Left forelimb (tissue), 1 donor: ENCODE measurements around the gene CASK.

Source experiments
- DNase-seq: peaks from one replicate; pipeline ENCODE4 v3.0.0-alpha.2; 2018; ENCODE audit warnings: low spot score

The CASK gene

DNA sequence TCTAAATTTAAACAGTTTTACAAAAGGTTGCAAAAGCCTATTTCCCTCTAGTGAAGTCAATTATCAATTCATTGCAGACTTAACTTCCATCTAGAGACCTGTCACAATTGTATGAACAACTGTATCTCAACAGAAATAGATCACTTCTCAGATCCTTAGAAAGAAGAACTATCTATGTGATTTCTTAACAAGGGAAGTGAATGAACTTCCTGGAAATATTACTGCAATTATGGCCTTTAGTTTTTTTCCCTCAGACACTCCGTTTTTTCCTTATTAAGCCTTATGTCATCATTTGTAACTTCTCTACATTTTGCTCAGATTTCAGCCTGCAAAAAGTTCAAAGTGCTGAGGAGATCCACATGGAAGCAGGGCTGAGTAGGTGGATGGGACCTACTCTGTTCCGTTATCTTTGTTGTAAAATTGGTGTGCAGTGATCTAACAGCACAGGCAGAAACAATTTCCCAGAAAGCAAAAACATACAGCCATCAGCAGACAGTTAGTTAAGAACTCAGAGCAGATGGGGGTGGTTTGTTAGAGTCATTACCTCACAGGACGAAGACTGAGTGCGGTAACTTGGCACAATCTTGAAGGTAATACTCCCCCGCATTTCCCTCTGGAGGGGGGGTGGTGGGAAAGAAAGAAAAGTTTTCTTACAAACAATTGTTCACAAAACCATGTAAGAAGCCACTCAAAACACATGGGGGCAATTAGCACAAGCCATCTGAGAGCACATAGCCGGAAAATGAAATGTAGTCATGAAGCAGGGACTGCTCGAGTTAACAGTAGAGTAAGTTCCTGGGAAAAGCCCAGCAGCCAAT lies 363.9 kb downstream of the CASK start:
- peak; percentile 57 for DNase-seq

DNA sequence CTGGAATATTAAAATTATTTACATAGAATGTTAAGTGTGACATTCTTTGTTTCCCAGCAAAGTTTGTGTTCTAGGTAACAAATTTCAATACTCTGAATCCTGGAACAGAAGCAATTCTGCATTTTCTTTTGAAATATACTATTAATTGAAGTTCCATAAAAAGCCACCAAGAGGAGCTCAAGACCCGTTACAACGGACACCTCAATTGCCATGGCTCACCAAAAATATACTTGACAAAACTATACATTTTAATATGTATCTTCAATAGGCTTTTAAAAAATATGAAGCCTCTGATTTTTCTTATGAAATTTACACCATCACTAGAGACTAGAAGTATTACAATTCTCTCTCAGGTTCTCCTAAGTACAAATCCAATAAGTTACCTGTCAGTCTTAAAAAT lies 364.8 kb downstream of the CASK start:
- no peak for DNase-seq

GRCh38 chrX:41556958-41557357 lies 366.4 kb downstream of the CASK start:
- DNase-seq, result no peak

GRCh38 chrX:41553688-41554087 lies 369.7 kb downstream of the CASK start:
- DNase-seq, result no peak

GRCh38 chrX:41548411-41548810 lies 374.9 kb downstream of the CASK start:
- no peak for DNase-seq

DNA sequence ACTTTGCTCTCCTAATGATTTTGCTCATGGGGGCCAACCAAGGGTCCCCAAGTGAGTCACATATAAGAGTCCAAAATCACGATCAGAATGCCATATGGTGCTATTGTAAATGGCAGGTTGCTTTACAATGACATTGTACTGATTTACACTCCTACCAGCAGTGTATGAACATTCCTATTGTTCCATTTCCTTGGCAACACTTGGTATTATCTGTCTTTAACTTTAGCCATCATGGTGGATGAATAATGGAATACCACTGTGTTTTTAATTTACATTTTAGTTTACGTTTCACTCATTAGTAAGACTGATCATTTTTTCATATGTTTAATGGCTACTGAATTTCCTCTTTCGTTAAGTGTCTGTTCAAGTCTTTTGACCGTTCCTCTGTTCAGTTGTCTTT lies 379.7 kb downstream of the CASK start:
- DNase-seq, result no peak

DNA sequence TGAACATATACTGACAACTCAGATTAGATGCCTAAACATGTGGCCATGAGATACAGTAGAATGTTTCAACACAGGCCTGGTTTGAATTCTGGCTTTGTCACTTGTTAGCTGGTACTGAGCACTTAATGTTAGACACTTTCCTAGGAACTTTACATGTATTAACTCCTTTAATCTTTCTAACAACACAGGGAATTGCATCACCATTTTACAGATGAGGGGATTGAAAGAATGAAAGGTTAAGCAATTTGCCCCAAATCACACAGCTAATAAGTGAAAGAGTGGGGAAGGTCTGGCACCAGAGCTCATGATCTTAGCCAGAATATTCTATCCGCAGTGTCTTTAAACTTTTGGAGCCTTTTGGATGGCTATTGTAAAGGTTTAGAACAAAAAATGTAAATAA lies 380.3 kb downstream of the CASK start:
- no peak for DNase-seq

- DNase-seq, result no peak
These were observed 380.8 kb downstream of the CASK start for GRCh38 chrX:41542536-41542935.

- no peak for DNase-seq
These were observed 381.2 kb downstream of the CASK start for GRCh38 chrX:41542135-41542534.

DNA sequence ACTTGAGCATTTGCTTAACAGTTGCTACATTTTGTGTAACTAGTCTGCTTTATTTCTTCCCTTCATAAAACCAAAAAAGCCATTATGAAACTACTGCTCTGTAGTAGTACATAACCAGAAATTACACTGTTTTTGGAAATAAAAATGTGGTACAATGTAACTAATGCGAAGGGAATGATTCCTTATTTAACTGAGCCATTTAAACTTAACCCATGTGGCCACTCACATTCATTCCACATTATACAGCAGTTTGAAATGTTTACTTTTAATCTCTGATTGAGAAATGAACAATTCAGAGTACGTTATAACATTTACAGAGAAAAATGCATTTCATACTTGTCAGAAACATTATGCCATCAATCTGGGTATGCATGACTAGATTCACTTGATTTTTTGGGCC lies 382.0 kb downstream of the CASK start:
- no peak for DNase-seq

- DNase-seq, result no peak
These were observed 384.6 kb downstream of the CASK start for GRCh38 chrX:41538707-41539106.

- DNase-seq, result no peak
These were observed 393.3 kb downstream of the CASK start for GRCh38 chrX:41530085-41530484.

- no peak for DNase-seq
These were observed 394.1 kb downstream of the CASK start for GRCh38 chrX:41529221-41529620.

DNA sequence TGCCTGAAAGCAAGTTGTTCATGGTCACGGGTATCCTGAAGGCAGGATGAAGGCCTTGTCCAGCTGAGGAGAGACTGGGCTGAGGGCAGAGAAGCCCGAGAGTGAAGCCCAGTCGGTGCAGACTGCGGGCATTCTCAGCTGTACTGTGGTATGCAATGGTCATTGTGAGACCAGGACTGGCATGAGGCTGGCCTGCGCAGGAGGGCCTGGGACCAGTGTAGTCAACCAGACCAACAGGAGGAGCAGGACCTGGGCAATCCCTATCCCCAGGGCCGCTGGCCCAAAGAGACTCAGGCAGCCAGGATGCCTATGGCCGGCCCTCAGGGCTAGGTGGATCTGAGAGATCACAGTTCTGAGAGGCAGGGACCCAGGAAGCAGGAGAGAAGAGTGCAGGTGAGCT lies 394.6 kb downstream of the CASK start:
- no peak for DNase-seq

DNA sequence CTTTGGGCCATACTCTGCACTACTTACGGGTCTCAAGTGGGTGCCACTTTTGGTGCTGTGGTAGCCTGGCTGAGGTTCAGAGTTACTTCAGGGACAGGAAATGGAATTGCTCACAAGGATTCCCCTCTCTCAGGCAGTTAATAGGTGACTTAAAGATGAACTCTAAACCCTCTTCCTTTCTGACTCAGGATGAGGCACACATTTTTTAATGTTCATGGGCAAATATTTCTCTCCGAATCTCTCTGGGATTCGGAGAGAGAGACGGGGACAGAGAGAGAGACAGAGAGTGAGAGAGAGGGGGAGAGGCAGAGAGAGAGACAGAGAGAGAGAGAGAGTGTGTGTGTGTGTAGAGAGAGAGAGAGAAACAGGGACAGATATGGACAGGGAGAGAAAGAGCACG lies 396.4 kb downstream of the CASK start:
- no peak for DNase-seq

- no peak for DNase-seq
These were observed 397.1 kb downstream of the CASK start for GRCh38 chrX:41526271-41526670.

DNA sequence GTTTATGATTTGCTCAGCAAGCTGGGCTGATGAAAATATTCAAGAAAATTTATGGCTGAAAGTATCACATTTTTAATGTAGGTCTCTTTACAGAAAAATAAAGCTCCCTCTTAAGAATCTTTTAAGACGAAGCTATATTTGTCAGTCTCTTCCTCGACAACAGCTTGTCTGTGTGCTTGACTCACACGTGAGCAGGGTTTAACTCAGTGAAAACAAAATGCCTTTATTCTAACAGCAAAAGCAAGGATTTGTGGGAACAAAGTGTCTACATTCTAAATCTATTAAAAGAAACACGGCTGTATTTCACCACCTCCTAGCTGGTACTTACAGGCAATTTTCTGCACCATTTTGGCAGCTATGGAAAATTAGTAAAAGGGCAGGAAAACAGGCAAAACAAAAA lies 400.7 kb downstream of the CASK start:
- no peak for DNase-seq

DNA sequence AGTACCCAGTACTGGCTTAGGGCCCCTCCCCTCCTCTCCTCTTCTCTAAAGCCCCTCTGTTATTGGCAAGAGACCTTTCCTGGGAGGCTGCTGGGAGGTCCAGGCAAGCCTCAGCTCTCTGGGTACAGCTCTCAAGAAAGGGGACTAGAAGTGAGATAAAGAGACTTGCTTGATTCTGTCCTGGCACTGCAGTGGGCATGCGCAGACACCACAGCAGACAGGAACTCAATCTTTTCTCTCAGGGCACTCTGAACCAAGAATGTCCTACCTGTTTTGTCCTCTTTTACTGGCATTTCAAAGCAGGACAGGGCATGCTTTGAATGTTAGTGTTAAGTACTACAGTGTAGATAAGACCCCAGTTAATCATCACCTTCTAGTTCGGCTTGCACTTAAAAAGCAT lies 401.3 kb downstream of the CASK start:
- DNase-seq, result no peak

DNA sequence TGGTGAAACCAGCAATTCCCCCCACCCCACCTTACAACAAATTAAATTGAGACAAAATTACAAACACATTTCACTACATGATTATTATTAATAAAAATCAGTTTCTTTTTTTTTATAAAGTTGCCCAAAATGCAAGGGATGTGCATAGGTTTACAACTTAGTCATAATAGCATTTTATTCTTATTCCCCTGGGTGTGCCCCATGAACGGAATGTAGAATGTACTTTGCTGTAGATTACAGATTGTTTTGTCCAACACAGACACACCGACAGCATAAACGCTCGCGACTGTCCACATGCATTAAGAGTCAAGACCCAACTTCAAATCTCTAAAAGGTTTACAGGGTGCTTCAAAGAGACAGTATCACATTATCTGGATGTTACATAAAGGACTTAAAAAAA lies 403.9 kb downstream of the CASK start:
- DNase-seq, result no peak

DNA sequence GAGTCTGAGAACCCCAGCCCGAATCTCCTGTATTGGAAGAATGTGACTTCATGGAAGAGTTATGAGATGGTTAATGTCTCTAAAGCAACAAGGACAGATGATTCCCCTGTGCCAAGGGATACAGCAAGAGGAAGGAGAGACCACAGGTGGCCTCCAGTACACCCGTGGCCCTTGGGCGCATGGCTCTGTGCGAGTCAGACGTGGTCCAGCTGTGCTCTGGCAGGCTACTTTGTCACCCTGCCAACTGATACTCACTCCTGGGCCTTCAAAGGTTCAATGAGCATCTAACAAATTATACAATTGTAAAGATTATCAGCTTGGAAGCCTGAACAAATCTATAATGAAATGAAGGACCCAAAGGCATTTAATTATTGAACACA lies 404.5 kb downstream of the CASK start:
- no peak for DNase-seq

- no peak for DNase-seq
These were observed 405.1 kb downstream of the CASK start for GRCh38 chrX:41518127-41518840.

DNA sequence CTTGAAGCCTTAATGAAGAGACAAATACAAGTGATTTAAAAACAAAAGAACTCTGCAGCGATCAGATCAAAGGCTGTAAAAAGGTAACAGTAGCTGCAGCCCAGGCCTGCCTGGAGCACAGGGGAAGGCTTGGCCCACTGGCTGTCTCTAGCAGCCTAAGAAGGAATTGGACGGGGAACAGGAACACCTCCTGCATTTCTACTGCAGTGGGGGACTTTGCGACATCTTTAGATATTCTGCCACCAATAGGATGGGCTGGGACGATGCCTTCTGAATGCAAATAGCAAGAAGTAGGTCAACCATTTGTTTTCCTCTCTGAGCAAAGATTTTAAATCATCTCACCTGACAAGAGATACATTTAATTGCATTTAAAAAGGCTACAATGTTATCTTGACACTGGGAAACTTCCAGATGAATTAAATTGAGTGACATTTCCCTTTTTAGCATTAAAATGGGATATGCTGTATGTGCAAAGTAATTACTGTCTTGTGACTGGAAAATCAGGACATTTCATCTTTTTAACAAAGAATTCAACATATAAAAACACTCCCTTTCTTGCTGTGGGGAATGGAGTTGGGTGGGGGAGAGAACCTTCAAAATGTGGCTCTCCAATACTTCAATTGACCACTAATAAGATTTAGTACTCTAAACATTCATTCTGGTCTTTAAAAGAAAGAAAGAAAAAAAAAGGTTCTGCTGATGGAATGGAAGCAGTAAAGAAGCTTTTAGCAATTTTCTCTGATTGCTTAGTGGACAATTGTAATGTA lies 406.2 kb downstream of the CASK start:
- no peak for DNase-seq

GRCh38 chrX:41516456-41516855 lies 406.9 kb downstream of the CASK start:
- no peak for DNase-seq
